ENCODE results near the gene ZBTB32.
"Not testable (repeated sequence)": the region's sequence is repeated elsewhere in the genome, so short reads cannot be mapped to it uniquely, and the experiment has no call there.

Gene ZBTB32

GRCh38 chr19:35720163-35720524 lies 15.8 kb downstream of the ZBTB32 start:
- no peak for DNase-seq (ENCODE audit: low read depth in 2 of 2)

DNA sequence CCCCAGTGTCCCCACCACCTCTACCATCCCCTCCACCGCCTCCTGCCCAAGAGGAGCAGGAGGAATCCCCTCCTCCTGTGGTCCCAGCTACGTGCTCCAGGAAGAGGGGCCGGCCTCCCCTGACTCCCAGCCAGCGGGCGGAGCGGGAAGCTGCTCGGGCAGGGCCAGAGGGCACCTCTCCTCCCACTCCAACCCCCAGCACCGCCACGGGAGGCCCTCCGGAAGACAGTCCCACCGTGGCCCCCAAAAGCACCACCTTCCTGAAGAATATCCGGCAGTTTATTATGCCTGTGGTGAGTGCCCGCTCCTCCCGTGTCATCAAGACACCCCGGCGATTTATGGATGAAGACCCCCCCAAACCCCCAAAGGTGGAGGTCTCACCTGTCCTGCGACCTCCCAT lies 16.3 kb downstream of the ZBTB32 start:
- no peak for DNase-seq (ENCODE audit: low read depth in 2 of 2)

GRCh38 chr19:35721374-35721773 lies 17.0 kb downstream of the ZBTB32 start:
- no peak for DNase-seq (ENCODE audit: low read depth in 2 of 2)

DNA sequence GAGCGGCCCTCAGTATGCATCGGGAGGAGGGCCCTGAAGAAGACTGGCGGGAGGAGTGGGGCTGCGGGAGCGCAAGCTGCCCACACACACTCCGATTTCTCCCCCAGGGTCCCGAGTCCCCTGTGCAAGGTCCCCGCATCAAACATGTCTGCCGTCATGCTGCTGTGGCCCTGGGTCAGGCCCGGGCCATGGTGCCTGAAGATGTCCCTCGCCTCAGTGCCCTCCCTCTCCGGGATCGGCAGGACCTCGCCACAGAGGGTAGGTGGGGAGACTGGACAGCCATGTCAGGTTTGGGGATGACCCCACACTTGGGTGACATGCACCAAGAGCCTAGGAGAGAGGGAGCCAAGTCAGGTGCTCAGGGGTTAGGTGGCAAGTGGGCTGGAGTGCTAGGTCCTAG lies 18.1 kb downstream of the ZBTB32 start:
- no peak for DNase-seq (ENCODE audit: low read depth in 2 of 2)

GRCh38 chr19:35722897-35723296 lies 18.5 kb downstream of the ZBTB32 start:
- no peak for DNase-seq (ENCODE audit: low read depth in 2 of 2)

GRCh38 chr19:35723671-35724070 lies 19.3 kb downstream of the ZBTB32 start:
- no peak for DNase-seq (ENCODE audit: low read depth in 2 of 2)

GRCh38 chr19:35724132-35724531 lies 19.8 kb downstream of the ZBTB32 start:
- DNase-seq (ENCODE audit: low read depth in 2 of 2), result not testable (repeated sequence)

DNA sequence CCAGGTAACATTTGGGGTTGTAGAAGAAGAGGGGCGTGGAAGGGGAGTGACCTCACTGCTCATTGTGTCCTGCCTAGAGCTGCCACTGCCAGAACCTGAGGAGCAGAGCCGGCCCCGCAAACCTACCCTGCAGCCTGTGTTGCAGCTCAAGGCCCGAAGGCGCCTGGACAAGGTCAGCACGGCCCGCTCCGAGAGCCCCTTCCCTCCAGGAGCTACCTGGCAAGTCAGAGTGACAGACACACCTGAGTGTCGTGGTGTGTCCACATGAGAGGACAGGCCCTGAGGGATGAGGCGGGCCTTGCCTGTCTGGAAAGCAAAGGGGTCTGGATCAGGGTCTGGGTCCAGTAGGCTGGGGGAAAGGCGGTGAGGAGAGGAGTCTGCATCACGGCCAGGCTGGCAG lies 20.2 kb downstream of the ZBTB32 start:
- DNase-seq (ENCODE audit: low read depth in 2 of 2), result no peak

GRCh38 chr19:35725216-35725861 lies 21.0 kb downstream of the ZBTB32 start:
- DNase-seq (ENCODE audit: low read depth in 2 of 2), result no peak

DNA sequence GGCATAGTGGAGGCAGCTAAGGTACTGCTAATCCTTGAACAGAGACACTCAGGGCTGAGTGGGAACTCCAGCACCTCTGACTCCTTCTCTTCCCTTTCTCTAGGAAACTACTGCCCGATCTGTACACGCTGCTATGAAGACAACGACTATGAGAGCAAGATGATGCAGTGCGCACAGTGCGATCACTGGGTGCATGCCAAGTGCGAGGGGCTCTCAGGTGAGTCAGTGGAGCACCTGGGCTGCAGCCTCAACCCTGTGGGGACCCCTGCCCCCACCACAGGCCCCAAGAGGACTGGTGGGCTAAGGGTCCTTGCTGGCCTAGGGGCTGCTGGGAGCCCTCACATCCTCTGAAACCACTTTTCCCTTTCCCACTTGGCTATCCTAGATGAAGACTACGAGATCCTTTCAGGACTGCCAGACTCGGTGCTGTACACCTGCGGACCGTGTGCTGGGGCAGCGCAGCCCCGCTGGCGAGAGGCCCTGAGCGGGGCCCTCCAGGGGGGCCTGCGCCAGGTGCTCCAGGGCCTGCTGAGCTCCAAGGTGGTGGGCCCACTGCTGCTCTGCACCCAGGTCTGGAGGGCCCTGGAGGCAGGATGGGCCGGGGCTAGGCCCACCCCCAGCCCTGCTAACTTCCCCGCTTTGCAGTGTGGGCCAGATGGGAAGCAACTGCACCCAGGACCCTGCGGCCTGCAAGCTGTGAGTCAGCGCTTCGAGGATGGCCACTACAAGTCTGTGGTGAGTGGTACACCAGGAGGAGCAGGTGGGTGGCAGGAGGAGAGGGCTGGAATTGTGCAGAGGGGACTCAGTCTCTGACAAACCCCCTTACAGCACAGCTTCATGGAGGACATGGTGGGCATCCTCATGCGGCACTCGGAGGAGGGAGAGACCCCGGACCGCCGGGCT lies 22.9 kb downstream of the ZBTB32 start:
- no peak for DNase-seq (ENCODE audit: low read depth in 2 of 2)

GRCh38 chr19:35727956-35728706 lies 23.8 kb downstream of the ZBTB32 start:
- no peak for DNase-seq (ENCODE audit: low read depth in 2 of 2)

- no peak for DNase-seq (ENCODE audit: low read depth in 2 of 2)
These were observed 24.7 kb downstream of the ZBTB32 start for GRCh38 chr19:35729021-35729420.

DNA sequence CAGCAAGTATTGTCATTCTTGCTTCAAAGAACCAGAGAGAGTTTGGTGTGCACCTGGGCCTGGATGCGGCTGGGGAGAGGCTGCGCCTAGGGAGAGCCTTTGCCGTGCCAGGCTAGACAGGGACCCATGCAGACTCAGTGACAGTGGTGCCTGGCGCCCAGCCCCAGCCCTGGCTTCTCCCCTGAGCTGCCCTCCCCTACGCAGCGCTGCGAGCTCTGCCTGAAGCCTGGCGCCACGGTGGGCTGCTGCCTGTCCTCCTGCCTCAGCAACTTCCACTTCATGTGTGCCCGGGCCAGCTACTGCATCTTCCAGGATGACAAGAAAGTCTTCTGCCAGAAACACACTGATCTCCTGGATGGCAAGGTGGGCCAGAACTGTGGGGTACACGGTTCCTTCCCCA lies 25.4 kb downstream of the ZBTB32 start:
- DNase-seq (ENCODE audit: low read depth in 2 of 2), result no peak

DNA sequence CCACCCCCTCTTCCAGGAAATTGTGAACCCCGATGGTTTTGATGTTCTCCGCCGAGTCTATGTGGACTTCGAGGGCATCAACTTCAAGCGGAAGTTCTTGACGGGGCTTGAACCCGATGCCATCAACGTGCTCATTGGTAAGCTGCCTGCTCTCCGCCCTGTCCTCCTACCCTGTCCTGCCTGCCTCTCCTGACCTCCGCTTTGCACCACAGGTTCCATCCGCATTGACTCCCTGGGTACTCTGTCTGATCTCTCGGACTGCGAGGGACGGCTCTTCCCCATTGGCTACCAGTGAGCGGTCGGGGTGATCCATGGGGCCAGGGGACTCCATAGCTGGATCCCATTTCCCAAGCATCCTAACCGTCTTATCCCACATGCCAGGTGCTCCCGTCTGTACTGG lies 26.0 kb downstream of the ZBTB32 start:
- DNase-seq (ENCODE audit: low read depth in 2 of 2), result no peak

GRCh38 chr19:35731353-35731752 lies 27.0 kb downstream of the ZBTB32 start:
- DNase-seq (ENCODE audit: low read depth in 2 of 2), result no peak

- DNase-seq (ENCODE audit: low read depth in 2 of 2), result no peak
These were observed 27.5 kb downstream of the ZBTB32 start for GRCh38 chr19:35731779-35732405.

GRCh38 chr19:35732540-35733179 lies 28.3 kb downstream of the ZBTB32 start:
- no peak for DNase-seq (ENCODE audit: low read depth in 2 of 2)

DNA sequence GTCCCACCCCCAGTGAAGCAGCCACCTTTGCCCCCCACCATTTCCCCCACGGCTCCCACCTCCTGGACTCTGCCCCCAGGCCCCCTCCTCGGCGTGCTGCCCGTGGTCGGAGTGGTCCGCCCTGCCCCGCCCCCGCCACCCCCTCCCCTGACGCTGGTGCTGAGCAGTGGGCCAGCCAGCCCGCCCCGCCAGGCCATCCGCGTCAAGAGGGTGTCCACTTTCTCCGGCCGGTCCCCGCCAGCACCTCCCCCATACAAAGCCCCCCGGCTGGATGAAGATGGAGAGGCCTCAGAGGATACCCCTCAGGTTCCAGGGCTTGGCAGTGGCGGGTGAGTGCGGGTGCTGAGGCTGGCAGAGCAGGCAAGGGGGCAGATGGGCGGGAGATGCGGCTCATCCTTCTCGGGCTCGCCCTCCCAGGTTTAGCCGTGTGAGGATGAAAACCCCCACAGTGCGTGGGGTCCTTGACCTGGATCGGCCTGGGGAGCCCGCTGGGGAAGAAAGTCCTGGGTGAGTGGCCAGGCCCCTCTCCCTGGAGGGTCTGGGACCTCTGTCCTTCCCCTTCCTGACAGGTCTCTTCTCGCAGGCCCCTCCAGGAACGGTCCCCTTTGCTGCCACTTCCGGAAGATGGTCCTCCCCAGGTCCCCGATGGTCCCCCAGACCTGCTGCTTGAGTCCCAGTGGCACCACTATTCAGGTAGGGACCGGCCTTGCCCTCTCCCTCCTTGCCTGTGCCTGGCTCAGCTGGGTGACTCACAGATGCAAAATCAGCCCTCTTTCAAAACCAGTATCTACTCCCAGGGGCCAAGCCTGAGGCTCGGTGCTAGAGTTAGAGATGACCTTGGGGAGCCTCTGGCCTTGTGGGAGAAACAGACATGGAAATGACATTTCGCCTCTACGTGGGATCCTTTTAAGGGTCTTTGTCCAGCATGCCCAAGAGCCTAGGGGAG lies 29.1 kb downstream of the ZBTB32 start:
- no peak for DNase-seq (ENCODE audit: low read depth in 2 of 2)

DNA sequence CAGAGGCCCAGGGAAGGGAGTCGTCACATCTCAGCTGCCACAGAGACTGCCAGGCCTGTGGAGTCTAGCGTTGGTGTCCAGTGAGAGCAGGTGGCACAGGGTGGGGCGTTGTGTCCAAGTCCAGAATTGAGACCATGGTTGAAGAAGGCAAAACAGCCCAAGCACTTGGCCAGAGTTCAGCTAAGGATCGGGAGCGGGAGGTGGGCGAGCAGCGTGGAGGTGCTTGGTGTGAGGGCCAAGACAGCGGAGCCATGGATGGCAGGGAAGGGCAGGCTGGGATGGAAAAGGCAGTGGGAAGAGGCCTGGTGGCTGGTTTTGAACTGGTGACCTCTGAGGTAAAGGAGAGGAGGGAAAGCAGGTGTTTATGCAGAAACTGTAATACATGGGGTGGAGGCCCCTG lies 29.9 kb downstream of the ZBTB32 start:
- DNase-seq (ENCODE audit: low read depth in 2 of 2), result no peak

DNA sequence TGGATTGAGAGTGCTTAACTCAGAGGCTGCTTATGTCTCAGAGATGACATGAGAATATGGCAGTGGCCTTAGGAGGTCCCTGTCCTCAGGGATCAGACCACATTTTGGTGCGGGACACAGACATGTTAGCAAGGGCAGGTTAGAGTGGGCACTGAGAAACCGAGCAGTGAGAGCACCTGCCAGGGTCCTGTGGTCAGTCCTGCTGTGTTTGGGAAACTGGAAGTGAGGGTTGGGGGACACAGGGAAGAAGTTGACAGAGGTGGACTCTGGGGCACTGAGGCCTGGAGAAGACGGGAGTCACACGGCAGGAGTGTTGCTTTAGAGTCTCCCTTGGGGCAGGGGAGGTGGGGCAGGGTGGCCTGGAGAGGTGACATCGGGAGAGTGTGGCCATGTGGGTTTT lies 30.5 kb downstream of the ZBTB32 start:
- no peak for DNase-seq (ENCODE audit: low read depth in 2 of 2)

Data from fibroblast of skin of left biceps (primary cell).